NOMO-1 treated with dmso at 0.1 percent for 144 hours (cell line): ENCODE data around the gene PLAC8L1.

Experiments
- DNase-seq: peaks from one replicate; lab custom pipeline; 2025; ENCODE audit not compliant: unreplicated experiment; lab: John Stamatoyannopoulos, UW

The PLAC8L1 gene

GRCh38 chr5:146047396-146047795 is 58.0 kb downstream of the PLAC8L1 start:
- DNase-seq: no peak

DNA sequence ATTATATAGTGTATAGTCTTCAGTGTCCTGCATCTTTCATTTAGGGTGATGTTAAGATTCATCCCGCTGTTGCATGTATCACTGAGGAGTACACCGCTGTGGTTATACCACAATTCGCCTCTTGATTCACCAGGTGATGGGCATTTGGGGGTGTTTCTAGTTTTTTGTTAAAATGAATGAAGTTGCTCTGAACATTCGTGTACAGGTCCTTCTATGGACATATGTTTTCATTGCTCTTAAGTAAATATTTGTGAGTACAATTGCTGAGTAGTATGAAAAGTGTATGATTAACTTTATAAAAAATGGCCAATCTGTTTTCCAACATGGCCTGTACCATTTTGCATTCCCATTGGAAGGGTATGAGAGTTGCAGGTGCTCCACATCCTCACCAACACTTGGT is 61.7 kb downstream of the PLAC8L1 start:
- no peak for DNase-seq

DNA sequence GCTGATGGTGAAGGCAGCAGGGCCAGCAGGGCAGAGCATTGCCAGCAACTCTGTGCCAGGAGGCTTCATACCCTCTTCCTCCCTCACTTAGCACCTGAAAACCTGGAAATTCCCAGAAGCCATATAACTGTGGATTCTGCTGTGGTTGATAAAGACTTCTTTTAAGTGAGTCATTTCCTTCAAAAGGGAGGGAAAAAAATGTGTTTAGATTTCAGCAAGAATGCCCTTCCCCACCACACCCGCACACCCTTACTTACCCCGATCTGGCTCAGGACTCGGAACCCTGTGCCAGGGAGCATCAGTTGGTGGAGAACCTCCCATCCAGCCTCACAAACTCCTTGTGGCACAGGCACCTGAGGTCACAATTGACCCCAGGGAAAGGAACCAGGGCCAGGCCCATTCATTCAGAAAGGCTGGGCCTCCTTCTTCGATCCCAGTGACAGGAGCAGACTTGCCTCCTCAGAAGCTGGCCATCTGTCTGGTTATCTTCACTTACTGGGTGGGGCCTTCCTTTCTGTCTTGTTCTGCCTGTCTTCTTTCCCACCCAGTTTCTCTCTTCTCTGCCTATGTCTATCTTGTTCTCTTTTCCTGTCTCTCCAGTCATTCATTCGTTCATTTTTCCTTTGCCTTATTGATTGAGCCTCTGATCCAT is 62.6 kb downstream of the PLAC8L1 start:
- no peak for DNase-seq

- DNase-seq: no peak
Measured at GRCh38 chr5:146041180-146041789, 64.1 kb downstream of the PLAC8L1 start.

DNA sequence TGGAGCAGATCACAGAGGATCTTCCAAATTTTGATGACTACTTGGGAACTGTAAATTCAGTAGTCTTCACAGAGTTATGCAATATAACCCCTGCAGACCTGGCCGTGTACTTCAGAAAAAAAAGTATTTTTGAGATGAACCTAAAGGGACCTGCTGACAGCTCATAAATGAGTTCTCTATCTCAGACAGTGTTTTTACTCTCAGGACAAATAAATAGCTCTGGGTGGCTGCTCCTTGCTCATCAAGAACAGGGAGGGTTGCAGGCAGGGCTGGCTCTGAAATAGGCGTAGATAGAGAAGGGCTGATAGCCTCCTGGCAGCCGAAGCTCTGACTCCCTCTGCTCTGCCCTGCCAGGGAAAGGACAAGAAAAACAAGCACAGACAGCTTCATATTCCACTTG is 64.8 kb downstream of the PLAC8L1 start:
- DNase-seq: no peak

GRCh38 chr5:146039420-146039819 is 66.0 kb downstream of the PLAC8L1 start:
- peak; percentile 22 for DNase-seq

- no peak for DNase-seq
Measured at GRCh38 chr5:146034605-146035004, 70.8 kb downstream of the PLAC8L1 start.
